UCSD-AML1 (cell line): Measurements from ENCODE around the gene RRP1B.
"Not testable (repeated sequence)": the region's sequence is repeated elsewhere in the genome, so short reads cannot be mapped to it uniquely, and the experiment has no call there.

ENCODE experiments used
- DNase-seq: peaks from one replicate; lab custom pipeline; 2025; ENCODE audit not compliant: unreplicated experiment; lab: John Stamatoyannopoulos, UW

RRP1B gene

DNA sequence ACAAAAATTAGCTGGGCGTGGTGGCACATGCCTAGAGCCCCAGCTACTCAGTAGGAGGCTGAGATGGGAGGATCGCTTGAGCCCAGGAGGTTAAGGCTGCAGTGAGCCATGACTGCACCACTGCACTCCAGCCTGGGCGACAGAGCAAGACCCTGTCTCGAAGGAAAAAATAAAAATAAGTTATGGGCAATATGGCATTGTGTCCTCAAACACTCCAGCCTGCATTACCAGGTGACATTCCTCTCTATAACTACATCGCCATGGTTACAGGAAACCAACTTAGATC lies 40.1 kb downstream of the RRP1B start:
- not testable (repeated sequence) for DNase-seq

DNA sequence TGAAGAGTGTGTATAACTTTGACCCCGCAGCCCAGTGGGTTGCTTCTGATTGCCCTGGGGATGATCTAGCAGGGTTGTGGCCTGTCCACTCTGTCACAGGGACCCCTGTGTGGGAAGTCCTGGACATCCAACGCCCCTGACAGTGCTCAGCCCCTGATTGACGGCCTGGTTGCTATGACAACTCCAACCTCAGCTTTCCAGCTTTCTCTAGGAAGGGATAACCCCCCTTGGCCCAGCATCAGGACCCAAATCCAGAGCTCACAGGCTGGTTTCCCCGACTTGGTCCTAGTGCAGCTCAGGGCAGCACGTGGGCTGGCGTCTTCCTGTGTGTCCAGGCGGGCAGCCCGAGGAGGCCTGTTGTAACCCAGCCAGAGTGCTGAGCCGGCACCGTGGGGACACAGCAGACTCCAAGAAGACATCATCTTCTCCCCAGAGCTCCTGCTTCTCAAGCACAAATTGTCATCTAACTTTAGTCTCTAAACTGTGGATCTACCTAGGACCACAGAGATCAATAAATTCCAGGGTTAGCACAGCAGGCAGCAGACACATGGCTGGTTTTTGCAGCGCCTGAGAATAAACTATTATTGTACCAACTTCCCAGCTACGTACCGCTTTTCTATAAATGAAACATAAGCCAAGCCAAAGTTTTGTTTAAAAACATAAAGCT lies 40.7 kb downstream of the RRP1B start:
- DNase-seq = no peak

DNA sequence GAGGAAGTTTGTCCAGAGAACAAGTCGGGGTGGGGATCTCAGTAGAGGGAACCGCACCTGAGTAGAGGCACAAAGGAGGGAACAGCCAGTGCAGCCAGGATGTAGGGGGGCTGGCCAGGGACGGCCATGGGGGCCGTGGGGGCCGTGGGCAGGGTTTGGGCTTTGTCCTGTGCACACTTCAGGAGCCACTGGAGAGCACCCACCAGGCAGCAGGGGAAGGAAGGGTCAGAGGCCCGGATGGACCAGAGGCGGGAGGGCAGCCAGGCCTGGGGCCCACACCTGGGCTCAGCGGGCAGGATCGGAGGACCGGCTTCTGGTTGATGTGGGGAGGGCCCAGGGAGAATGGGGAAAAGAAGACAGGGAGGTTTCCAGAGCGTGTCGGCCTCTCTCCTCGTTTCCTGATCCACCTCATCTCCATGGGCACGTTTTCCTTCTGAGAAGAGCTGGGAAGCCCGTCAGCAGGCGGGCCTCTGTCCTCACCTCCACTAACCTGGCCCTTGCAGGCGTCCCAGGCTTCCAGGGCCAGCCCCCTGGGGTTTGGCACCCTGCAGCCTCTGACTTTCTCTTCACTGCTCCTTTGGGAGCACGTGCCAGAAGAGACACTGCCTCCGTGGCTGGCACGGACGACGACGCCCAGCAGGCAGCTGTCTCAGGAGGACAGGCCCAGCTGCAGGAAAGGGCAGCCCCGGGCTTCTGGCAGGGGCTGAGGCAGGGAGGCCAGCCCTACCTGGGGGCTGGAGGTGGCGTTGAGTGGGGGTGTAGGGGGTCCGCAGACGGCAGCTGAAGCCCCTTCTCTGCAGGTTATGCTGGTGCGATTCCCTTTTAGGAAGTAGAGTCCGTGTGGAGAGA lies 42.8 kb downstream of the RRP1B start:
- no peak for DNase-seq

DNA sequence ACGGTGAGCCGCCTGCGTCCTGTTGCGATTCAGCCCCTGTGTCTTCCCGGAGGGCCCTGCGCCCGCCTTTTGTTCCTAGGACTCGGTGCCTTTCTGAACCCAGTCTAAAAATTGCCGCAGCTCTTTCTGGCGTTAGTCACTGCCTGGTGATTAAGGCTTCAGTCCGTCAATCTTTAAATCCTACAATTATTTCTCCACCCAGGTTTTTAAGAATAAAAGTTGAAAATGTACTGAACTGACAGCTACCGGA lies 43.4 kb downstream of the RRP1B start:
- DNase-seq = no peak

DNA sequence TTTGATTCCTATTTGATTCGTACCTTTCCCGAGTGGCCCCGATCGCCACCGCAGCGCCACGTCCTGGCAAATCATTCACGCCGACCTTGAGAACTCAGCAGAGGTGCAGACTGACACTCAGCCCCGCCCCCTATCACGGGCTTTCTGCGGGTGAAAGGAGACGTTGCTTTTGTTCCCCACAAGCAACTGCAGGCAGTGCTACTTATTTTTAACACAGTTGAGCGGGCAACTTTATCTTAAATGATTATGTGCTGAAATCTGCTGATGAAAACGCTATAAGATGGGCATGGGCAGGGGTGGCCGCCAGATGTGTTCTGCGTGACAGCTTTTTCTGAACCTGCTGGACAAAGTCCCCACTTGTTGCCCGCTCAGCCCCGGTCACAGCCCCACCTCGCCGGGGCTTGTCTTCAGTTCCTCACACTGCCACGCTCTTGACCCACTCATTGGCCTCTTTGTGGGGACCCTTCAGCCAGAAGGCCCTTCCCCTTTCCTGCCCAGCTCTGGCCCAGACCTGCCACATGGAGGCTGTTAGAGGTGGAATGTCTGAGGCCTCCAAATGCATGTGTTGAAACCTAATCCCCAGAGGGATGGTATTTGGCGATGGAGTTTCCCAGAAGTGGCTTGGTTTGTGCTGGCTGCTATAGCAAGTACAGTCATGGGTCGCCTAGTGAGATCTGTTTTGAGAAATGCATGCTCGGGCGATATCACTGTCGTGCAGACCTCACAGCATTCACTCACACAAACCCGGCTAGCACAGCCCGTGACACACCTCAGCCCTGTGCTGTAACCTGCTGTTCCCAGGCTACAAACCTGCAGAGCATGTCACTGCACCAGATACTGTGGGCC lies 43.9 kb downstream of the RRP1B start:
- DNase-seq = no peak

DNA sequence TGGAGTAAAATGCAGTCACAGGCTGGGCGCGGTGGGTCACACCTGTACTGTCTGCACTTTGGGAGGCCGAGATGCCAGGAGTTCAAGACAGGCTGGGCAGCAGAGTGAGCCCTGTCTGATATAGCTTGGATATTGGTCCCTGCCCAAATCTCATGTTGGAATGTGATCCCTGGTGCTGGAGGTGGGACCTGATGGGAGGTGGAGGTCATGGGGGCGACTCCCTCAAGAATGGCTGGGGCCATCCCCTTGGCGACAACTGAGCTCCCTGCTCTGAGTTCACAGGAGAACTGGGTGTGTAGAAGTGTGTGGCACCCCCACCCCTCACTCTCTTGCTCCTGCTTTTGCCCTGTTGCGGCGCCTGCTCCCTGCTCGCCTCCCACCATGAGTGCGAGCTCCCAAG lies 48.1 kb downstream of the RRP1B start:
- DNase-seq = no peak

DNA sequence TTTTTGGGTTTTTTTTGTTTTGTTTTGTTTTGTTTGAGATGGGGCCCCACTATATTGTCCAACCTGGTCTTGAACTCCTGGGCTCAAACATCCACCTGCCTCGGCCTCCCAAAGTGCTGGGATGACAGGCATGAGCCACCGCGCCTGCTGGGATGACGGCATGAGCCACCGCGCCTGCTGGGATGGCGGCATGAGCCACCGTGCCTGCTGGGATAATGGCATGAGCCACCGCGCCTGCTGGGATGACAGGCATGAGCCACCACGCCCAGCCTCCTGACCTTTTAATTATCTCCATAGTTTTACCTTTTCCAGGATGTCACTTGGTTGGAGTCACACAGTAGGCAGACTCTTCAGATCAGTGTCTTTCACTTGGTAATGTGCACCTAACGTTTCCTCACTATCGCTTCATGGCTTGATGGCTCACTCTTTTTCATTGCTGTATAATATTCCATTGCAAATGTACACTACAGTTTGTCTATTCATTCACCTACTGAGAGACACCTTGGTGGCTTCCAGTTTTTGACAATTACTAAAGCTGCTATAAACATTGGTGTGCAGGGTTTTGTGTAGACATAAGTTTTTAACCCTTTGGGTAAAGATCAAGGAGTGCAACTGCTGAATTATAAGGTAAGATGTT lies 49.5 kb downstream of the RRP1B start:
- DNase-seq = no peak

DNA sequence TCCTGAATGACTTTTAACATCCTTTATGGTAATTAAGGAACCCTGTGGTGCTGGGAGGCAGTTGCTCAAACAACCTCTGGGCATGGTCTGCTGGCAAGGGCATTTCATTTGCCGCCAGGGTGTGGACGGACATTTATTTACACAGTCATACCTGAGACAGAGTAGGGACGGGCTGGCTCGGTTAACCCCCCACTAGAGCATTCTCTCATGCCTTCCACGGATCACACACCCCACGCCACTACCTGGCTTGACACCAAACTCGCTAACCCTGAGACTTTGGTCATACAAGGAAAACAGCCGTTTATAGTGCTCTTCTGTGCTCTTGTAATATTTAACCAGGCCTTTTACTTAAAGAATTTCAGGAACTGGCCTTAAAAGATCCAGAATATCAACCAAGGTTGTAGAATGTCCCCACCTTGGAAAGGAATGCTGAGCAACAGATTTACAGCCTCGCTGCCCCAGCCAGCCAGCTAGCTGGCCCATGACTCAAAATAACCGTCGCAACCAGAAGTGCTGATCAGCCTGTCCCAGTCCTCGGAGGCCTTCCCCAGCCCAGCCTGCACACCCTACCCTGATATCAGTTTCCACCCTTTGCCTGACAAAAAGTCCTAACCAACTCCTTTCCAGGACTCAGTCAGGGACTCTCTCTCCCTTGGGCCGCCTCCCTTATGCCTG lies 53.0 kb downstream of the RRP1B start:
- no peak for DNase-seq

DNA sequence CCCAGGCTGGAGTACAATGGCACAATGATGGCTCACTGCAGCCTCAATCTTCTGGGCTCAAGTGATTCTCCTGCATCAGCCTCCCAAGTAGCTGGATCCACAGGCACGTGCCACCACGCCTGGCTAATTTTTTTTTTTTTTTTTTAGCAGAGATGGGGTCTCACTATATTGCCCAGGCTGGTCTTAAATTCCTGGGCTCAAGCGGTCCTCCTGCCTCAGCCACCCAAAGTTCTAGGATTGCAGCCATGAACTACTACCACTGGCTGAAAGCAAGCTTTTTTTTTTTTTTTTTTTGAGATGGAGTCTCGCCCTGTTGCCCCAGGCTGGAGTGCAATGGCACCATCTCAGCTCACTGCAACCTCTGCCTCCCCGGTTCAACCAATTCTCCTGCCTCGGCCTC lies 53.8 kb downstream of the RRP1B start:
- not testable (repeated sequence) for DNase-seq

DNA sequence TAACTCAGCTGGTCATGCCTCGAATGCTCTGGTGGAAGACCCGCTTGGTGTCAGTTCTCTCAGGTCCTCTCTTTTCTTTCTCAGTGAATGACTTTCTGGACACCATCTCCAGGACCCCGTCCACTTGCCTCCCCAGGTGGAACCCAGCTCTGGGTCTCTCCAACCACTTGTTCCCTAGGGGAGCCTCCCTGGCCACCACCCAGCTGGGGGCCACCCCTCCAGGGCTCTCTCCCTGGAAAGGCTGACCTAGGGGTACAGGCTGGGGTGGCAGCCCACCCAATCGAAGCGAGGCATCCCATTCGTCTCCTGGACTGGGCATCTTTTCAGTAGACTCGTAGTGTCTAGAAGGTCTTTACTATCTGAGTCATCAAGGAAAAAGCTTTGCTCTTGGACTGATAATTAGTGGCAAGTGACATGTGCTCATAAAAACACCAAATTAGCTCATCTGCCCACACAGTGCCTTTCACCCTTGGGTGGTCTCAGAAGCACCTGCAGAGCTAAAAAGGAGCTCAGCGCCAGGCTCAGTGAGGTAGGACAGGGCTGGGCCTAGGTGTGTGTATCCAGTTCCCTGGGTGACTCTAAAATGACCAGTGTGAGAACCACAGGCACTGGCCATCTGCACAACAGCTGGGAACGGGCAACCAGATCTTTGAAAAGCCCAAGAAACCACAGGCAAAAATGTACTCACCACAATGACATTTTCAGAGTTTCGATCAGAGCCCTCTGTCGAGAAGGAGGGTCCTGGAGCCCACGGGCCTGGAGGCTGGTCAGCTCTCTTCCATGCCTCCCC lies 57.2 kb downstream of the RRP1B start:
- DNase-seq = no peak

DNA sequence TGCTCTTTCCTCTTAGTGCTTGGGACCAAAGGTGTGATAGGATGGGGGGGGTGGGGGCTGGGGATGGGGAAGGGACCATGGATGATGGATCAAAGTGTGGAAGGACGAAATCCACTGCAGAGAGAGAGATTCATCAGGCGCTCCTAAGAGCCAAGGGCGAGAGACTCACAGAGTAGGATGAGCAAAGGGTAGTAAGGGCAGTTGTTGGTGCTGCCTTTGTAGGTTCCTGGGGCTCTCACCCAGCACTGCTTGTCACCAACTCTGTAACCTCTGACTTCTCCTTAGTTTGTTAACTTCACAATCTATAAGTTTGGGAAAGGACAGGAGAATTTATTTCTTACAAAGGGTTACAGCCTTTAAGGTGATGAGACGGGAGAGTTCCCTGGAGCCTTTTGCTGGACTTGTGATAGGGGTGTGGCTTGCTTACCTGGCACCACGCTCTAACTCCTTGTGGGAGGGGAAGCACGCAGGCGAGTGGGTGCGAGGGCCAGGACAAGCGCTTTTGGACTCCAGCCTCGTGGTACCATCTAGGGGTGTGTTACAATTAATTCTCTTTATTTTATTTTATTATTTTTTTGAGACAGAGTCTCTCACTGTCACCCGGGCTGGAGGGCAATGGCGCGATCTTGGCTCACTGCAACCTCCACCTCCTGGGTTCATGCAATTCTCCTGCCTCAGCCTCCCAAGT lies 58.0 kb downstream of the RRP1B start:
- no peak for DNase-seq

DNA sequence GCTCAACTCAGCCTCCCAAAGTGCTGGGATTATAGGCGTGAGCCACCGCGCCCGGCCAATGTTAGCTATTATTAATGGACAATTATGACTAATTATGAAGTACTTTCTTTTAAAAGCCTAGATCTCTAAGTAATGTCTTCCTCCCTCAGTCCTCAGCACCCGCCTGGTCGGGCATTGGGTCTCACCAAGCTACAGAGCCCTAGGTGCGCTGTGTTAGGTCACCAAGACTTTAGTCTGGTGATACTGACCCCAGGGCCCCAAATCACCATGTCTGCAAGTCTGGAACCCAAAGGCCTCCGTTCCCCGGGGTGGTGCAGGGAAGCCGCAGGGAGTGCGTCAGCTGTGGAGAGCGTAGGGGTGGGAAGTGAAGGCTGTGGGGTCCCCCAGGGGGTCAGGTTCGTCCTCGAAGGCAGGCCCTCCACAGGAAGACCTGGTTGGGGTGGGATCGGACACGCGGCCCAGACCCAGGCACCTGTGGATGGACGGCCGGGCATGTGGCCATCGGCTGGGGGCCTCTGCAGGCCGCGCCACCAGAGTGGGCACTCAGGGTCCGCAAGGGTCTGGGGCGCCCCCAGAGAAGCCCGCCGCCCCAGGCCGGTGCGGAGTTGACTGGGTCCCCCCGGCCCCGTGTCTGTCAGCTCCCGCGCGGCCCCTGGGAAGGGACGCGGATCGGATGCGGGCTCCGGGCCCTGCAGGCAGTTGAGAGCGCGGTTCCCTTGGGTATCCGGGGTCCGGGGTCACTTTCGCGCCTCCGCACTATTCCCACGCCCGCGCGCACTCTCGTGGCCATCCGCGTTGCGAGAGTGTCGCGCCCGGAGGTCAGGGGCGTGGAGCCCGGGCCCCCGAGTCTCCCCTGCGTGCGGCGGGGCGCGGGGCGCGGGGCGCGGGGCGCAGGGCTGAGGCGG lies 58.9 kb downstream of the RRP1B start:
- DNase-seq = no peak

DNA sequence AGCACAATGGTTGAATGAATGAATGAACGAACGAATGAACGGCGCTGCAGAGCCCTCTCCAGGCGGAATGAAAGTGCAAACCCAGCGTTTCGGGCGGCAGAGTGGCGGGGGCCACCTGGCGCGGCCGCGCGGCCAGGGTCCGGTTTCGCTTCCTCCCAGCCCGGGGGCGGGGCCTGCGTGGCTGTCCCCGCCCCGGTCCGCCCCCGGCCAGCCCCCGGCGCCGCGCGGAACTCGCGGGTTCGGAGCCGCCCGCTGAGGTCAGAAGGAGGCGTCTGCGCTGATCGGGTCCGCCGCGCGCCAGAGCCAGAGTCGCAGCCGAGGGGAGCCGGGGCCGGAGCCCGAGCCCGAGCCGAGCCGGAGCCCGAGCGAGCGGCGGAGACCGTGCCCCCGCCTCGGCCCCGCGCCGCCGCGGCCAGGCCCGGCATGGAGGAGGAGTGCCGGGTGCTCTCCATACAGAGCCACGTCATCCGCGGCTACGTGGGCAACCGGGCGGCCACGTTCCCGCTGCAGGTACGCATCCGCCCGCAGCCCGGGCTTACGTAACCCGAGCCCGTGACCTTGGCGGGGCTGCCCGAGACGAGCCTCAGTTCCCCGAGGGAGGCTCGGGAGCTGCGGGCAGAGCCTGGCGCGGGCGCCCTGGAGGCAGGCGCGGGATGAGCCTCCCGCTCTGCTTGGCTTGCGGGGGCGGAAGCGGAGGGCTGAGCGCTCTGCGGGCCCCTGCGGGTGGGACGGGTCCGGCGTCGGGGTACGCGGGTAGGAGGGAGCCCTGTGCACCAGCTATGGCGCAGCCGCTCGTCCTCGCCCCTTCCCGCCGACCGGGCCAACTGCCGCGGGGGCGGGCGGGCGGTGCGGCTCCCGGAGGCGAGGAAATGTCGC lies 59.8 kb downstream of the RRP1B start, which contains the start of gene PDXK:
Gene PDXK, plus strand, starts transcription at position 258 of the 876 bp plus-strand sequence. Its CDS starts 166 bp downstream, at position 424.
- DNase-seq = peak; percentile 89

DNA sequence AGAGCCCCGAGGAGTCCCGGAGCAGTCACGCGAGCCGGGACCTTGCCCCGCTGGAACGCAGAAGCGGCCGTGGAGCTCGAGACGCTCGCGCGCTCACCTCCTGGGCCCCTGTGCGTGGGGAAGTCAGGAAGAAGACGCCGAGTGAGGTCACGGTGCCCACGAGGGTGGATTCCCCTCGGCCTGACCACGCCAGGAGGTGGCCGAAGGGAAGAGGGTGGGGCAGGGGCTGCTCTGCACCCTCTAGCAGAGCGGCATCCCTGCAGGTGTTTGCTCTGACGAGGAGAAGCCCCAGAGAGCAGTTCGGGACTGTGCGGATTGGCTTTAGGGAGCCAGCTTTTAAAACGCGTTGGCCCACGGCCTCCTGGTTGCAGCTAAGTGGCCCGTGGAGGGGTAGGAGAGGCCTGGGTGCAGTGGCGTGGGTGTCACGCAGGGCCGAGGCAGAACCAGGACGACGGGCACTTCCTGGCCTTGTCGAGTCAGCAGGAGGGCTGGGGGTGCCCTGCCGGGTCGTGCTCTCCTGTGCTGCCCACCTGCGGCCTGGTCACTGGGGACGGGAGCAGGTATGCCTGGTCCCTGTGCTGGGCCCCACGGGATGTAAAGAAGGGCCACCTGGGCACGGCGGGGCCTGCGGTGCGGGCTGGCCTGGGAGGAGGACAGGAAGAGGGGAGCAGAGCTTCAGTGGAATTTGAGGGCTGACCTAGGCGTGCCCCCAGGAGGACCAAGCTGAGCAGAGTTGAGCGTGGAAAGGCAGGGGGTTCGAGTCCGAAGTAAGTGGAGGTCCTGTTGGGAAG lies 60.6 kb downstream of the RRP1B start:
- no peak for DNase-seq

DNA sequence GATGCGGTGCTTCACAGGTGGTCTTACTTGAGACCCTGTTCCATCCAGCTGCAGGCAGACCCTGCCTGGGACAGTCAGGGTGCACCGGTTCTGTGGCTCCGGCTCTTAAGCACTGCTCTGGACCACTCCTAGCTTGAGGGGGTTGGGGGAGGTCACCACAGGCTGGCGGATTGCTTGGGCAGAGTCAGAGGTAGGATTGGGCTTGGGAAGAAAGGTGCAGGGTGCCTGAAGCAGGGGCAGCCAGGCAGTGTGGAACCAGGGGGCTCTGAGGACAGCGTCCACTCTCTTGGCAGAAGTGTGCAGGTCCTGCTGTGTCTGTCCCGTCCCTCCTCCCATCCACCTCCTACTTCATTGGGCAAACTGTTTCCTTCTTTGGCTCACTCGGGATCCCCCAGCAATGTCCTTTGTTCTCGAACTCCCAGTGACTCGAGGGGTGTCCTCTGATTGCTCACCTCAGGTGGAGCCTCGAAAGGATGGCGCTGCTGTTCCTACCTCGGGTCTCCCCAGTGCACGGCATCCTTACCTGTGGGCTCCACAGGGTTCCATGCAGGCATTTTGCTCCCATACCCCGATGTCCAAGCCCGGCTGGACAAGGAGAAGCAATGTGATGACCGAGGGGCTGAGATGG lies 61.3 kb downstream of the RRP1B start:
- DNase-seq = no peak

DNA sequence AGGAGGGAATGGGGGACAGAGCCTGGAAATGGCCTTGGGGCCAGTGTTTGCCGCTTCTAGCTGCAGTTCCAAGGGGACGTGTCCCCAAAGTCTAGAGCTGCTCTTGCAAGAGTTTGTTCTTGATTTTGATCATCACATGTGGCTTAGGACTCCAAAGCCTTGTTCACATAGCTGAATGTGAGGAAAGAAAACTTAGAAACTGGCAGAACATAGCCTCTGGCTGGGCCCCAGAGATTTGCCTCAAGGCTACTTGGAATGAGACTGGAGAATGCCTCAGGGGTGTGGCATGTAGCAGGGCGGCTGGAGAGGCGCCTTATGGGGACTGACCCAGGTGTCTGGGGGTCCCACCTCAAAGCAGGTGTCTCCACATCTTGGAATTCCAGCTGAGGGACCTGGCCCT lies 61.8 kb downstream of the RRP1B start:
- DNase-seq = no peak
